ENCODE measurements around the gene ZFP3. TPM values are rescaled to one million over a fixed set of nuclear protein-coding genes. Genes with fewer than 3 reads are reported as not detected.
"Not testable (repeated sequence)": the region's sequence is repeated elsewhere in the genome, so short reads cannot be mapped to it uniquely, and the experiment has no call there.

The ZFP3 gene
- total and polyA plus RNA-seq, 2 experiments from 2014 or later = 1.5 to 1.8 TPM

- TF ChIP-seq EZH2 (IDR thresholded peaks at IDR 0.05; ENCODE audit: insufficient read depth, poor library complexity, severe bottlenecking) = no peak
- TF ChIP-seq EZH2phosphoT487 (IDR thresholded peaks at IDR 0.05; ENCODE audit: insufficient read depth, low read depth) = no peak
- Histone ChIP-seq H3K4me1 (ENCODE audit: insufficient read depth) (no peaks in the 10 kb centered on the region), H2AFZ (no peak overlapping the region), H3K27me3 (replicated peaks; ENCODE audit: insufficient read depth) (peaks cover 10% of the 10 kb centered on the region), H3K4me2 (ENCODE audit: unreplicated experiment) (no peak overlapping the region), H3K79me2 (ENCODE audit: insufficient read depth) (no peaks in the 10 kb centered on the region), H3K9ac (no peak overlapping the region), H3K4me3 (no peak overlapping the region), H3K9me2 (ENCODE audit: insufficient read depth) (no peaks in the 10 kb centered on the region), H4K20me1 (ENCODE audit: insufficient read depth) (no peaks in the 10 kb centered on the region), H3F3A (ENCODE audit: insufficient read depth) (no peaks in the 10 kb centered on the region), H3K27ac (no peak overlapping the region), H3K36me3 (ENCODE audit: low read depth) (no peaks in the 10 kb centered on the region), H3K9me3 (ENCODE audit: low read depth) (no peaks in the 10 kb centered on the region)
- no peak for DNase-seq
- 89 to 90% methylated on average over 16 of the region's 16 CpGs for WGBS, 2 experiments (ENCODE audit: low coverage in 1 of 2, low lambda C conversion rate in 2 of 2, missing lambda C conversion rate in 2 of 2)
- in situ Hi-C loops (cut with MboI) = no loop called here
Observed at GRCh38 chr17:5121186-5121841, 43.0 kb downstream of the ZFP3 start.

GRCh38 chr17:5122056-5122455 lies 43.8 kb downstream of the ZFP3 start:
- H4K20me1 ChIP-seq (ENCODE audit: insufficient read depth); H3K9me2 ChIP-seq (ENCODE audit: insufficient read depth); H3K27ac ChIP-seq; H3K27me3 ChIP-seq (replicated peaks; ENCODE audit: insufficient read depth); H3K4me1 ChIP-seq (ENCODE audit: insufficient read depth); H3K79me2 ChIP-seq (ENCODE audit: insufficient read depth); H3K9me3 ChIP-seq (ENCODE audit: low read depth); H3F3A ChIP-seq (ENCODE audit: insufficient read depth); H3K36me3 ChIP-seq (ENCODE audit: low read depth); in situ Hi-C loops (cut with MboI): not testable (repeated sequence)
- WGBS, 2 experiments (ENCODE audit: low coverage in 1 of 2, low lambda C conversion rate in 2 of 2, missing lambda C conversion rate in 2 of 2) = 63% methylated on average over 7 of the region's 7 CpGs
- Histone ChIP-seq H3K4me2 (ENCODE audit: unreplicated experiment) (peak overlapping the region; percentile 83), H3K4me3 (peak overlapping the region; percentile 67), H2AFZ (peak overlapping the region; percentile 75), H3K9ac (peak overlapping the region; percentile 45)
- peak; percentile 18 for DNase-seq

- Histone ChIP-seq H3K9me2 (ENCODE audit: insufficient read depth) (no peaks in the 10 kb centered on the region), H4K20me1 (ENCODE audit: insufficient read depth) (no peaks in the 10 kb centered on the region), H3K27me3 (replicated peaks; ENCODE audit: insufficient read depth) (no peaks in the 10 kb centered on the region; the same call in none of the 2 replicates), H3F3A (ENCODE audit: insufficient read depth) (no peaks in the 10 kb centered on the region), H3K9ac (peak overlapping the region; percentile 45), H3K79me2 (ENCODE audit: insufficient read depth) (no peaks in the 10 kb centered on the region), H3K27ac (no peak overlapping the region), H3K4me1 (ENCODE audit: insufficient read depth) (no peaks in the 10 kb centered on the region), H3K4me2 (ENCODE audit: unreplicated experiment) (peak overlapping the region; percentile 83), H3K9me3 (ENCODE audit: low read depth) (no peaks in the 10 kb centered on the region), H3K36me3 (ENCODE audit: low read depth) (no peaks in the 10 kb centered on the region), H2AFZ (peak overlapping the region; percentile 75), H3K4me3 (peak overlapping the region; percentile 67)
- TF ChIP-seq EZH2 (IDR thresholded peaks at IDR 0.05; ENCODE audit: insufficient read depth, poor library complexity, severe bottlenecking) = no peak
- no peak for TF ChIP-seq EZH2phosphoT487 (IDR thresholded peaks at IDR 0.05; ENCODE audit: insufficient read depth, low read depth)
- DNase-seq = peak; percentile 53
- 1 to 5% methylated on average over 17 to 65 of the region's 75 CpGs for WGBS, 2 experiments (ENCODE audit: low coverage in 1 of 2, low lambda C conversion rate in 2 of 2, missing lambda C conversion rate in 2 of 2)
- in situ Hi-C loops (cut with MboI) = no loop called here
Observed at GRCh38 chr17:5122586-5123342, 44.5 kb downstream of the ZFP3 start.

- Histone ChIP-seq H3K9me3 (ENCODE audit: low read depth) (no peaks in the 10 kb centered on the region), H3K27ac (no peak overlapping the region), H3K27me3 (replicated peaks; ENCODE audit: insufficient read depth) (no peaks in the 10 kb centered on the region; the same call in 1 of the 2 replicates), H3F3A (ENCODE audit: insufficient read depth) (no peaks in the 10 kb centered on the region), H3K4me1 (ENCODE audit: insufficient read depth) (no peaks in the 10 kb centered on the region), H3K4me2 (ENCODE audit: unreplicated experiment) (no peak overlapping the region), H3K36me3 (ENCODE audit: low read depth) (no peaks in the 10 kb centered on the region), H3K79me2 (ENCODE audit: insufficient read depth) (no peaks in the 10 kb centered on the region), H3K9ac (no peak overlapping the region), H4K20me1 (ENCODE audit: insufficient read depth) (no peaks in the 10 kb centered on the region), H2AFZ (no peak overlapping the region), H3K4me3 (peak overlapping the region; percentile 67; the same call in 1 of the 2 replicates), H3K9me2 (ENCODE audit: insufficient read depth) (no peaks in the 10 kb centered on the region)
- peak; percentile 21 for DNase-seq
- TF ChIP-seq EZH2 (IDR thresholded peaks at IDR 0.05; ENCODE audit: insufficient read depth, poor library complexity, severe bottlenecking) (no peak), EZH2phosphoT487 (IDR thresholded peaks at IDR 0.05; ENCODE audit: insufficient read depth, low read depth) (no peak)
- in situ Hi-C loops (cut with MboI) = no loop called here
- WGBS, 2 experiments (ENCODE audit: low coverage in 1 of 2, low lambda C conversion rate in 2 of 2, missing lambda C conversion rate in 2 of 2) = 40 to 54% methylated on average over 41 to 50 of the region's 53 CpGs
Observed at GRCh38 chr17:5123343-5124124, 45.3 kb downstream of the ZFP3 start.

GRCh38 chr17:5124125-5124760 lies 46.0 kb downstream of the ZFP3 start:
- H4K20me1 ChIP-seq (ENCODE audit: insufficient read depth); H3F3A ChIP-seq (ENCODE audit: insufficient read depth); H3K9me2 ChIP-seq (ENCODE audit: insufficient read depth); H3K79me2 ChIP-seq (ENCODE audit: insufficient read depth); H3K9me3 ChIP-seq (ENCODE audit: low read depth); H3K27me3 ChIP-seq (replicated peaks; ENCODE audit: insufficient read depth); DNase-seq; H3K4me2 ChIP-seq (ENCODE audit: unreplicated experiment); H3K4me1 ChIP-seq (ENCODE audit: insufficient read depth); H3K4me3 ChIP-seq; H2AFZ ChIP-seq; H3K9ac ChIP-seq; H3K36me3 ChIP-seq (ENCODE audit: low read depth); H3K27ac ChIP-seq; in situ Hi-C loops (cut with MboI): not testable (repeated sequence)
- 35 to 58% methylated on average over 5 of the region's 5 CpGs for WGBS, 2 experiments (ENCODE audit: low coverage in 1 of 2, low lambda C conversion rate in 2 of 2, missing lambda C conversion rate in 2 of 2)

- H3K4me2 ChIP-seq (ENCODE audit: unreplicated experiment); H3K36me3 ChIP-seq (ENCODE audit: low read depth); H3K9me3 ChIP-seq (ENCODE audit: low read depth); H3K79me2 ChIP-seq (ENCODE audit: insufficient read depth); H3K9me2 ChIP-seq (ENCODE audit: insufficient read depth); H3K27ac ChIP-seq; H3K4me3 ChIP-seq; H3K4me1 ChIP-seq (ENCODE audit: insufficient read depth); H4K20me1 ChIP-seq (ENCODE audit: insufficient read depth); H3K9ac ChIP-seq; in situ Hi-C loops (cut with MboI); H3F3A ChIP-seq (ENCODE audit: insufficient read depth); H3K27me3 ChIP-seq (replicated peaks; ENCODE audit: insufficient read depth); H2AFZ ChIP-seq: not testable (repeated sequence)
- peak; percentile 15 for DNase-seq
- WGBS, 2 experiments (ENCODE audit: low coverage in 1 of 2, low lambda C conversion rate in 2 of 2, missing lambda C conversion rate in 2 of 2) = 31 to 38% methylated on average over 7 of the region's 7 CpGs
Observed at GRCh38 chr17:5124896-5125295, 46.6 kb downstream of the ZFP3 start.
